Thyroid gland (tissue), 4 donors: ENCODE results near the gene PHF19.

ENCODE experiments used
- CTCF ChIP-seq, 6 experiments: fragments of 200-600 bp in 3 of 6; fragments of 450-650 bp in 3 of 6; sonication (generic) in 3 of 6; IDR thresholded peaks; one replicate each; pipeline ENCODE4 v1.5.1; 2016 to 2019; ENCODE audit warnings: antibody characterized with exemption in 6 of 6, mild to moderate bottlenecking in 2 of 6, inconsistent platforms in 1 of 6, moderate library complexity in 1 of 6
- POLR2A ChIP-seq, 2 donors: fragments of 450-650 bp; IDR thresholded peaks; one replicate each; pipeline ENCODE4 v1.6.1; 2017; ENCODE audit warnings: antibody characterized with exemption in 2 of 2, mild to moderate bottlenecking in 2 of 2, moderate library complexity in 1 of 2

- TF ChIP-seq CTCF (IDR thresholded peaks at IDR 0.05) (no peak), POLR2A (IDR thresholded peaks at IDR 0.05) (no peak)
Measured at GRCh38 chr9:120830865-120831264, 46.1 kb downstream of the PHF19 start.
